Measurements from ENCODE around the gene CTSV.
"Not testable (repeated sequence)": the region's sequence is repeated elsewhere in the genome, so short reads cannot be mapped to it uniquely, and the experiment has no call there.

GRCh38 chr9:97055891-97056290 is 16.9 kb upstream of the CTSV start:
- not testable (repeated sequence) for TF ChIP-seq CTCF, POLR2A (IDR thresholded peaks at IDR 0.05)
